Muscle of leg (tissue), 11 donors: ENCODE measurements around the gene ZFX. TPM values are rescaled to one million over a fixed set of nuclear protein-coding genes. Genes with fewer than 3 reads are reported as not detected.

Experiments
- DNase-seq: peaks from one replicate; pipeline ENCODE4 v3.0.0; 2013
- H3K27ac ChIP-seq: one replicate; pipeline ENCODE4 v1.5.1; 2013; ENCODE audit warnings: mild to moderate bottlenecking, low read length, control low read depth
- H3K27me3 ChIP-seq: one replicate; pipeline ENCODE4 v1.6.1; 2013; ENCODE audit warnings: low read length; ENCODE audit not compliant: control insufficient read depth, insufficient read depth
- H3K36me3 ChIP-seq: one replicate; pipeline ENCODE4 v1.6.1; 2013; ENCODE audit warnings: low read length; ENCODE audit not compliant: control insufficient read depth, insufficient read depth
- H3K4me1 ChIP-seq: one replicate; pipeline ENCODE4 v1.6.1; 2013; ENCODE audit warnings: low read length; ENCODE audit not compliant: control insufficient read depth, insufficient read depth
- H3K4me3 ChIP-seq: one replicate; pipeline ENCODE4 v1.5.1; 2013; ENCODE audit warnings: low read length, control low read depth
- H3K9me3 ChIP-seq: replicated peaks from 2 replicates; pipeline ENCODE4 v1.6.1; 2013; ENCODE audit warnings: low read depth, low read length; ENCODE audit not compliant: control insufficient read depth
- WGBS: methylation state at CpG from one replicate; pipeline ENCODE4 v1.1.5; 2013; ENCODE audit warnings: missing lambda C conversion rate; ENCODE audit not compliant: insufficient coverage; 5-methylcytosine and 5-hydroxymethylcytosine counted together
- polyA plus RNA-seq, 8 donors: library from polyadenylated mRNA; unstranded; fragments of 120-200 nt; gene quantifications; one replicate each; pipeline versions ENCODE4 v1.2.1 to v1.2.3, GENCODE V29; 2013; ENCODE audit warnings: inconsistent platforms in 1 of 8, low replicate concordance in 1 of 8; ENCODE audit not compliant: insufficient read length in 8 of 8, insufficient read depth in 1 of 8
- total RNA-seq: library from RNA; stranded (reverse); fragments of 120-200 nt; gene quantifications from one replicate; pipeline ENCODE4 v1.2.4, GENCODE V29; 2013

Gene ZFX
- total and polyA plus RNA-seq, 9 donors, result 13.8 to 47.7 (median 16.3) TPM

GRCh38 chrX:24229400-24229879 lies 79.9 kb downstream of the ZFX start:
- H3K4me1 ChIP-seq, result no peaks in the 10 kb centered on the region
- no peak overlapping the region for H3K4me3 ChIP-seq
- no peak overlapping the region for H3K27ac ChIP-seq
- H3K36me3 ChIP-seq, result no peaks in the 10 kb centered on the region
- no peak for DNase-seq
- WGBS, result no CpG with 5 or more reads among the region's 10 CpGs
- peaks cover 7% of the 10 kb centered on the region for H3K27me3 ChIP-seq
- H3K9me3 ChIP-seq, result peaks cover 15% of the 10 kb centered on the region

- H3K9me3 ChIP-seq, result peaks cover 15% of the 10 kb centered on the region
- H3K36me3 ChIP-seq, result no peaks in the 10 kb centered on the region
- H3K4me3 ChIP-seq, result no peak overlapping the region
- H3K27ac ChIP-seq, result peak overlapping the region; percentile 32
- peaks cover 7% of the 10 kb centered on the region for H3K27me3 ChIP-seq
- no peaks in the 10 kb centered on the region for H3K4me1 ChIP-seq
- 7% methylated on average over 2 of the region's 3 CpGs for WGBS
- DNase-seq, result peak; percentile 84
Measured at GRCh38 chrX:24229976-24230375, 80.4 kb downstream of the ZFX start.

GRCh38 chrX:24231131-24231540 lies 81.6 kb downstream of the ZFX start:
- peak overlapping the region; percentile 52 for H3K27ac ChIP-seq
- DNase-seq, result peak; percentile 96
- no CpG with 5 or more reads among the region's 3 CpGs for WGBS
- H3K27me3 ChIP-seq, result peaks cover 7% of the 10 kb centered on the region
- peaks cover 6% of the 10 kb centered on the region for H3K9me3 ChIP-seq
- H3K36me3 ChIP-seq, result no peaks in the 10 kb centered on the region
- no peak overlapping the region for H3K4me3 ChIP-seq
- no peaks in the 10 kb centered on the region for H3K4me1 ChIP-seq

GRCh38 chrX:24231641-24232179 lies 82.2 kb downstream of the ZFX start:
- Histone ChIP-seq H3K9me3 (peaks cover 2% of the 10 kb centered on the region), H3K4me3 (no peak overlapping the region), H3K36me3 (no peaks in the 10 kb centered on the region), H3K4me1 (no peaks in the 10 kb centered on the region), H3K27ac (peak overlapping the region; percentile 52), H3K27me3 (peaks cover 7% of the 10 kb centered on the region)
- WGBS, result no CpG with 5 or more reads among the region's 1 CpG
- DNase-seq, result peak; percentile 89

- Histone ChIP-seq H3K4me3 (no peak overlapping the region), H3K36me3 (no peaks in the 10 kb centered on the region), H3K27ac (no peak overlapping the region), H3K4me1 (no peaks in the 10 kb centered on the region), H3K9me3 (peaks cover under 1% of the 10 kb centered on the region), H3K27me3 (peaks cover 10% of the 10 kb centered on the region)
- peak; percentile 78 for DNase-seq
Measured at GRCh38 chrX:24232796-24233195, 83.3 kb downstream of the ZFX start.

- no peaks in the 10 kb centered on the region for H3K4me1 ChIP-seq
- no peaks in the 10 kb centered on the region for H3K36me3 ChIP-seq
- no peak for DNase-seq
- H3K9me3 ChIP-seq, result no peaks in the 10 kb centered on the region
- no CpG with 5 or more reads among the region's 2 CpGs for WGBS
- no peak overlapping the region for H3K4me3 ChIP-seq
- H3K27me3 ChIP-seq, result peaks cover 18% of the 10 kb centered on the region
- no peak overlapping the region for H3K27ac ChIP-seq
Measured at GRCh38 chrX:24235084-24235710, 85.7 kb downstream of the ZFX start.

GRCh38 chrX:24241822-24242648 lies 92.5 kb downstream of the ZFX start:
- peaks cover 19% of the 10 kb centered on the region for H3K4me1 ChIP-seq
- H3K36me3 ChIP-seq, result no peaks in the 10 kb centered on the region
- DNase-seq, result peak; percentile 70
- 40% methylated on average over 2 of the region's 13 CpGs for WGBS
- peaks cover 36% of the 10 kb centered on the region for H3K27me3 ChIP-seq
- no peaks in the 10 kb centered on the region for H3K9me3 ChIP-seq
- H3K27ac ChIP-seq, result peak overlapping the region; percentile 38
- H3K4me3 ChIP-seq, result no peak overlapping the region

- no peaks in the 10 kb centered on the region for H3K36me3 ChIP-seq
- H3K4me1 ChIP-seq, result peaks cover 19% of the 10 kb centered on the region
- peaks cover 33% of the 10 kb centered on the region for H3K27me3 ChIP-seq
- peak overlapping the region; percentile 38 for H3K27ac ChIP-seq
- no peak overlapping the region for H3K4me3 ChIP-seq
- no peaks in the 10 kb centered on the region for H3K9me3 ChIP-seq
- peak; percentile 90 for DNase-seq
- WGBS, result 25% methylated on average over 8 of the region's 8 CpGs
Measured at GRCh38 chrX:24242649-24243175, 93.2 kb downstream of the ZFX start.

- Histone ChIP-seq H3K4me1 (peaks cover 19% of the 10 kb centered on the region), H3K27me3 (peaks cover 35% of the 10 kb centered on the region), H3K9me3 (no peaks in the 10 kb centered on the region), H3K36me3 (no peaks in the 10 kb centered on the region), H3K27ac (peak overlapping the region; percentile 38), H3K4me3 (no peak overlapping the region)
- 20% methylated on average over 1 of the region's 5 CpGs for WGBS
- peak; percentile 49 for DNase-seq
Measured at GRCh38 chrX:24243188-24243587, 93.7 kb downstream of the ZFX start.

- Histone ChIP-seq H3K36me3 (no peaks in the 10 kb centered on the region), H3K9me3 (no peaks in the 10 kb centered on the region), H3K27ac (peak overlapping the region; percentile 57), H3K27me3 (peaks cover 35% of the 10 kb centered on the region), H3K4me1 (peaks cover 19% of the 10 kb centered on the region), H3K4me3 (no peak overlapping the region)
- peak; percentile 87 for DNase-seq
- WGBS, result no CpG with 5 or more reads among the region's 3 CpGs
Measured at GRCh38 chrX:24243692-24244091, 94.2 kb downstream of the ZFX start.
